Prostate gland (tissue), 2 donors: Measurements from ENCODE around the gene ZC3H11A. TPM values are rescaled to one million over a fixed set of nuclear protein-coding genes. Genes with fewer than 3 reads are reported as not detected.

Source experiments
- DNase-seq: peaks from one replicate; pipeline ENCODE4 v3.0.0-alpha.2; 2019; ENCODE audit warnings: low spot score
- H3K27ac ChIP-seq, 2 donors: fragments of 200-600 bp; sonication (generic); 2 replicates each; pipeline ENCODE4 v1.5.1; 2017 to 2019
- H3K27me3 ChIP-seq: fragments of 200-600 bp; sonication (generic); replicated peaks from 2 replicates; pipeline ENCODE4 v1.5.1; 2019; ENCODE audit not compliant: insufficient read depth
- H3K36me3 ChIP-seq, 2 donors: fragments of 200-600 bp; sonication (generic); 1 replicate in 1 of 2; 2 replicates in 1 of 2; pipeline versions ENCODE4 v1.5.1 to v1.8.1; 2017 to 2019
- H3K4me1 ChIP-seq: fragments of 200-600 bp; sonication (generic); replicated peaks from 2 replicates; pipeline ENCODE4 v1.5.1; 2019
- H3K4me3 ChIP-seq, 2 donors: fragments of 200-600 bp; sonication (generic); 2 replicates each; pipeline ENCODE4 v1.5.1; 2017 to 2019
- H3K9me3 ChIP-seq: fragments of 200-600 bp; sonication (generic); 2 replicates; pipeline ENCODE4 v1.5.1; 2017
- CTCF ChIP-seq, 4 experiments: fragments of 200-600 bp in 2 of 4; fragments of 450-650 bp in 2 of 4; sonication (generic) in 2 of 4; IDR thresholded peaks; 1 replicate in 3 of 4; 2 replicates in 1 of 4; pipeline ENCODE4 v1.5.1; 2016 to 2019; ENCODE audit warnings: antibody characterized with exemption in 4 of 4, mild to moderate bottlenecking in 2 of 4, moderate library complexity in 2 of 4
- POLR2A ChIP-seq: fragments of 450-650 bp; IDR thresholded peaks from one replicate; pipeline ENCODE4 v1.6.1; 2016; ENCODE audit warnings: antibody characterized with exemption, mild to moderate bottlenecking
- POLR2AphosphoS5 ChIP-seq: sonication (generic); formaldehyde crosslinking; IDR thresholded peaks from one replicate; pipeline ENCODE4 v1.6.1; 2017; ENCODE audit warnings: antibody characterized with exemption
- WGBS: methylation state at CpG from one replicate; pipeline ENCODE4 v1.1.5; 2018; 5-methylcytosine and 5-hydroxymethylcytosine counted together
- intact Hi-C: fragments of 100-400 bp; cut with DNase I; formaldehyde crosslinking; loops from one replicate; pipeline ENCODE4 v1.14.2; 2022
- total RNA-seq, 2 donors: library from RNA; depleted of rRNA; stranded (reverse); fragments of >200 nt; gene quantifications; one replicate each; pipeline ENCODE4 v1.1.0, GENCODE V29; 2016

ZC3H11A gene
- total RNA-seq, 2 donors from 2014 or later, result 88.3 to 111 TPM

GRCh38 chr1:203796236-203796605 lies 798 bp downstream of the ZC3H11A start:
- H3K27ac ChIP-seq, result peak overlapping the region; percentile 96 to 99
- no peaks in the 10 kb centered on the region for H3K9me3 ChIP-seq
- H3K27me3 ChIP-seq, result no peaks in the 10 kb centered on the region
- TF ChIP-seq POLR2A, result no peak
- TF ChIP-seq POLR2AphosphoS5, result peak; percentile 9
- intact Hi-C loops, result no loop called here
- H3K36me3 ChIP-seq, result no peaks in the 10 kb centered on the region
- under 1% methylated on average over 12 of the region's 12 CpGs for WGBS
- H3K4me3 ChIP-seq, result peak overlapping the region; percentile 58 to 83
- peaks cover 10% of the 10 kb centered on the region for H3K4me1 ChIP-seq
- no peak for DNase-seq

GRCh38 chr1:203797216-203797615 lies 1.8 kb downstream of the ZC3H11A start:
- intact Hi-C loops, result no loop called here
- Histone ChIP-seq H3K36me3 (no peaks in the 10 kb centered on the region), H3K4me3 (peak overlapping the region in 1 of 2 donors; percentile 83), H3K9me3 (no peaks in the 10 kb centered on the region), H3K27me3 (no peaks in the 10 kb centered on the region), H3K27ac (no peak overlapping the region), H3K4me1 (peaks cover 10% of the 10 kb centered on the region)
- no peak for DNase-seq
- TF ChIP-seq POLR2AphosphoS5, result no peak
- TF ChIP-seq CTCF (IDR thresholded peaks at IDR 0.05), result no peak
- no peak for TF ChIP-seq POLR2A
- WGBS, result 63% methylated on average over 2 of the region's 2 CpGs

- no peaks in the 10 kb centered on the region for H3K27me3 ChIP-seq
- no peak overlapping the region for H3K4me3 ChIP-seq
- DNase-seq, result no peak
- intact Hi-C loops, result no loop called here
- WGBS, result 64% methylated on average over 6 of the region's 6 CpGs
- H3K36me3 ChIP-seq, result no peaks in the 10 kb centered on the region
- TF ChIP-seq POLR2A, result no peak
- no peak for TF ChIP-seq POLR2AphosphoS5
- no peak for TF ChIP-seq CTCF (IDR thresholded peaks at IDR 0.05)
- H3K4me1 ChIP-seq, result peaks cover 10% of the 10 kb centered on the region
- H3K9me3 ChIP-seq, result no peaks in the 10 kb centered on the region
- H3K27ac ChIP-seq, result no peak overlapping the region
These were observed 2.7 kb downstream of the ZC3H11A start for GRCh38 chr1:203797948-203798655.

DNA sequence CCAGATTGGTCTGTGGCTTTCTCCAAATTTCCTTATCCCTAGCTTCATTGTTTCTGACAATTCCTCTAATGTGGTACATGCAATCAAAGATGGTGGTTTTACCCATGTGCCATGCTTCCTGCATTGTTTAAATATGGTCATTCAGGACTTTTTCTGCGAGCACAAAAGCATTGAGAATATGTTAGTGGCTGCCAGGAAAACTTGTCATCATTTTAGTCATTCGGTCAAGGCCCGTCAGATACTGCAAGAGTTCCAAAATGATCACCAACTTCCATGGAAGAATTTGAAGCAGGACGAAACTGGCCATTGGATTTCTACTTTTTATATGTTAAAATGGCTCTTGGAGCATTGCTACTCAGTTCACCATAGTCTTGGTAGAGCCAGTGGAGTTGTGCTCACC lies 3.7 kb downstream of the ZC3H11A start:
- TF ChIP-seq POLR2AphosphoS5 (no peak), POLR2A (no peak), CTCF (IDR thresholded peaks at IDR 0.05) (no peak)
- WGBS, result 89% methylated on average over 4 of the region's 4 CpGs
- no peak overlapping the region for H3K4me3 ChIP-seq
- no peaks in the 10 kb centered on the region for H3K36me3 ChIP-seq
- H3K4me1 ChIP-seq, result peaks cover 10% of the 10 kb centered on the region
- intact Hi-C loops, result no loop called here
- H3K27me3 ChIP-seq, result no peaks in the 10 kb centered on the region
- H3K27ac ChIP-seq, result no peak overlapping the region
- DNase-seq, result no peak
- H3K9me3 ChIP-seq, result no peaks in the 10 kb centered on the region

DNA sequence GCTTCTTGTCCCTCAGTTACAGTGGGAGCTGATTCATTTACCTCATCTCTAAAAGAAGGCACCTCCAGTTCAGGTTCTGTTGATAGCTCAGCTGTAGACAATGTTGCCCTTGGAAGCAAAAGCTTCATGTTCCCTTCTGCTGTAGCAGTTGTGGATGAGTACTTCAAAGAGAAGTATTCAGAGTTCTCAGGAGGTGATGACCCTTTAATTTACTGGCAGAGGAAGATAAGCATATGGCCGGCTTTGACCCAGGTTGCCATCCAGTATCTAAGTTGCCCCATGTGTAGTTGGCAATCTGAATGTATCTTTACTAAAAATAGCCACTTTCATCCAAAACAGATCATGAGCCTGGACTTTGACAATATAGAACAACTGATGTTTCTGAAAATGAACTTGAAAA lies 4.5 kb downstream of the ZC3H11A start:
- no peak for DNase-seq
- intact Hi-C loops, result no loop called here
- WGBS, result 53% methylated on average over 1 of the region's 1 CpG
- TF ChIP-seq POLR2A, result no peak
- TF ChIP-seq CTCF (IDR thresholded peaks at IDR 0.05), result no peak
- no peak for TF ChIP-seq POLR2AphosphoS5
- no peak overlapping the region for H3K4me3 ChIP-seq
- H3K9me3 ChIP-seq, result no peaks in the 10 kb centered on the region
- no peak overlapping the region for H3K27ac ChIP-seq
- no peaks in the 10 kb centered on the region for H3K36me3 ChIP-seq
- peaks cover 10% of the 10 kb centered on the region for H3K4me1 ChIP-seq
- no peaks in the 10 kb centered on the region for H3K27me3 ChIP-seq
